HepG2 (cell line): ENCODE data around the gene IPO13.

Experiments used
- CTCF ChIP-seq: sonication (generic); formaldehyde crosslinking; IDR thresholded peaks from 2 replicates; pipeline ENCODE4 v1.5.0; 2020; ENCODE audit warnings: mild to moderate bottlenecking, missing genetic modification reagents, moderate library complexity
- JUN ChIP-seq: sonication (generic); formaldehyde crosslinking; IDR thresholded peaks from 2 replicates; pipeline ENCODE4 v1.4.0; 2020; ENCODE audit warnings: mild to moderate bottlenecking, missing genetic modification reagents
- MXD3 ChIP-seq: IDR thresholded peaks from 2 replicates; pipeline ENCODE4 v1.6.1; 2016; ENCODE audit warnings: mild to moderate bottlenecking, missing biosample characterization, missing genetic modification reagents
- MXI1 ChIP-seq: IDR thresholded peaks from 3 replicates; pipeline ENCODE4 v1.6.1; 2012; ENCODE audit warnings: low read depth, low read length, inconsistent platforms, borderline replicate concordance
- NFE2L2 ChIP-seq: fragments of 150-350 bp; IDR thresholded peaks from 2 replicates; pipeline ENCODE4 v1.6.1; 2014; ENCODE audit warnings: low read length
- POLR2AphosphoS5 ChIP-seq: IDR thresholded peaks from 2 replicates; pipeline ENCODE4 v1.6.1; 2012; ENCODE audit warnings: low read depth, low read length
- SNAPC2 ChIP-seq: sonication (generic); formaldehyde crosslinking; IDR thresholded peaks from 2 replicates; pipeline ENCODE4 v1.8.1; 2022; ENCODE audit warnings: mild to moderate bottlenecking, missing genetic modification reagents
- ZNF572 ChIP-seq: sonication (generic); formaldehyde crosslinking; IDR thresholded peaks from 2 replicates; pipeline ENCODE4 v1.5.1; 2020; ENCODE audit warnings: mild to moderate bottlenecking, missing genetic modification reagents

GRCh38 chr1:43981636-43982035 is 34.9 kb downstream of the IPO13 start:
- TF ChIP-seq MXD3 (no peak), NFE2L2 (no peak), MXI1 (no peak), JUN (CRISPR knock-in tag) (no peak), CTCF (CRISPR knock-in tag) (no peak), SNAPC2 (CRISPR knock-in tag) (no peak), POLR2AphosphoS5 (no peak), ZNF572 (CRISPR knock-in tag) (no peak)
